Fibroblast of skin of right biceps (primary cell): ENCODE measurements around the gene KCNH1.
A peak's percentile ranks its signal among the peaks of the same experiment; 100 is the strongest.

ENCODE experiments used
- DNase-seq: peaks from one replicate; pipeline ENCODE4 v3.0.0-alpha.2; 2013

Gene KCNH1, protein sequence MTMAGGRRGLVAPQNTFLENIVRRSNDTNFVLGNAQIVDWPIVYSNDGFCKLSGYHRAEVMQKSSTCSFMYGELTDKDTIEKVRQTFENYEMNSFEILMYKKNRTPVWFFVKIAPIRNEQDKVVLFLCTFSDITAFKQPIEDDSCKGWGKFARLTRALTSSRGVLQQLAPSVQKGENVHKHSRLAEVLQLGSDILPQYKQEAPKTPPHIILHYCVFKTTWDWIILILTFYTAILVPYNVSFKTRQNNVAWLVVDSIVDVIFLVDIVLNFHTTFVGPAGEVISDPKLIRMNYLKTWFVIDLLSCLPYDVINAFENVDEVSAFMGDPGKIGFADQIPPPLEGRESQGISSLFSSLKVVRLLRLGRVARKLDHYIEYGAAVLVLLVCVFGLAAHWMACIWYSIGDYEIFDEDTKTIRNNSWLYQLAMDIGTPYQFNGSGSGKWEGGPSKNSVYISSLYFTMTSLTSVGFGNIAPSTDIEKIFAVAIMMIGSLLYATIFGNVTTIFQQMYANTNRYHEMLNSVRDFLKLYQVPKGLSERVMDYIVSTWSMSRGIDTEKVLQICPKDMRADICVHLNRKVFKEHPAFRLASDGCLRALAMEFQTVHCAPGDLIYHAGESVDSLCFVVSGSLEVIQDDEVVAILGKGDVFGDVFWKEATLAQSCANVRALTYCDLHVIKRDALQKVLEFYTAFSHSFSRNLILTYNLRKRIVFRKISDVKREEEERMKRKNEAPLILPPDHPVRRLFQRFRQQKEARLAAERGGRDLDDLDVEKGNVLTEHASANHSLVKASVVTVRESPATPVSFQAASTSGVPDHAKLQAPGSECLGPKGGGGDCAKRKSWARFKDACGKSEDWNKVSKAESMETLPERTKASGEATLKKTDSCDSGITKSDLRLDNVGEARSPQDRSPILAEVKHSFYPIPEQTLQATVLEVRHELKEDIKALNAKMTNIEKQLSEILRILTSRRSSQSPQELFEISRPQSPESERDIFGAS

DNA sequence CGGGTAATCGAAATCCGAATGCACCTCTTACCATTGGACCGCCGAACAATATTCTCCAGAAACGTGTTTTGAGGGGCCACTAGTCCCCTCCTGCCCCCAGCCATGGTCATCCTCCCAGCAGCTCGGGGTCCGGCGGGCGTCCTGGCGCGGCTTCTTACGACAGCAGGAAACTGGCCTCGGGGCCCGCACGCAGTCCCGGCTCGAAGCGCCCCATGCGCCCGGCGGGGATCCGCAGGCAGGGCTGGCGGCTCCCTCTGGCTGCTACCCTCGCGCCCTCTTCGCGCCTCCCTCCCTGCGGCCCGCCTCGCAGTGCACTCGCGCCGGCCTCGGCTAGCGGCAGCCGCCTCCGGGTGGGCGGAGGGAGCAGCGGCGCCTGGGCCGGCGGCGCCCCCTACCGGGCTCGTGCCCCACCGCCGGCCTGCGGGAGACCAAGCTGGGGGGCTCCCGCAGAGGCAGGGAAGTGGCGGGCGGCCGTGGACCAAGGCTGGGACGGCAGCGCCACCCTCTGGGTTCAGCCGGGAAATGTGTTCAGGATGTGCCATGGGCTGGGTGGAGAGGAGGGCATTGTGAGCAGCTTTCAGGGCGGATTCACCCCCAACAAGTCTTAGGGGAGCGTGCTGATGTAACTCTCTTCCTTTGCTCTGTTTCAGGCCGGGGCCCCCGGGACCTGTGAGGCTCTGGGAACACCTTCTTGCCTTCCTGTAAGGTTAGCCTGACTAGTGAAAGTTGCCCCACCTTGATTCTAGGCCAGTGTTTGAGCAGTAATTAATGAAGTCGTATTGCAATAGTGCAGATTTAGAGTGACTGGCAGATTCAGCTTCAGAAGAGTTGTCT is at the start of gene KCNH1:
TSS of gene KCNH1 (minus strand) at position 313 of the 834 bp plus-strand sequence. CDS start at position 110, 203 bp downstream.
- peak; percentile 85 for DNase-seq

- no peak for DNase-seq
Observed at GRCh38 chr1:211182746-211183145, 48.8 kb upstream of the KCNH1 start.

DNA sequence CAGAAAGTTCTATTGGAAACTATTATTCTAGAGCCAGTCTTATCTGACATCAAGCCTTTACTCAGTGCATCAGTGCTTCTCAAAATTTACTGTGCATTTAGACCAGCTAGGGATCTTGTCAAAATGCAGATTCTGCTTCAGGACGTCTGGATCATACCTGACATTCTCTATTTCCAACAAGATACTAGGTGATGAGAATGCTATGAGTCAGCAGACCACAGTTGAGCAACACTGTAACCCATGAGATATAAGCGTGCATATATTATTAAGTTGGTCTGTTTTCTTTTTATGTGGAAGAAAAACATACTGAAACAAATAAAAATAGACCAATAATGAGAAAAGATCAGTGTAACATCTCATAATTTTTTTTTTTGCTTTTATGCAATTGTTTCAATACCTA is 40.4 kb upstream of the KCNH1 start:
- DNase-seq = no peak

DNA sequence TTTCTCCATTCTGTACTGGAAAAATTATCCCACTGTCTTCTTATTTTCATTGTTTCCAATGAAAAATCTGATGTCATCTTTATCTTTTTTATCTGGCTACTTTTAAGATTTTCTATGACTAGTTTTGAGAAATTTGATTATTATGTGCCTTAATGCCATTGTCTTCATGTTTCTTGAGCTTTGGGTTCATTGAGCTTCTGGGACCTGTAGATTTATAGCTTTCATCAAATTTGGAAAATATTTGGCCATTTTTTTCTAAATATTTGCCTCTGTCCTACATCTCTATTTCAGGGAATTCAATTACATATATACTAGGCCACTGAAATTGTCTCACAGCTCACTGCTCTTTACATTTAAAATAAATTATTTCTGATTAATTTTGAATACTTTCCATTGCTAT is 38.7 kb upstream of the KCNH1 start:
- DNase-seq = no peak

DNA sequence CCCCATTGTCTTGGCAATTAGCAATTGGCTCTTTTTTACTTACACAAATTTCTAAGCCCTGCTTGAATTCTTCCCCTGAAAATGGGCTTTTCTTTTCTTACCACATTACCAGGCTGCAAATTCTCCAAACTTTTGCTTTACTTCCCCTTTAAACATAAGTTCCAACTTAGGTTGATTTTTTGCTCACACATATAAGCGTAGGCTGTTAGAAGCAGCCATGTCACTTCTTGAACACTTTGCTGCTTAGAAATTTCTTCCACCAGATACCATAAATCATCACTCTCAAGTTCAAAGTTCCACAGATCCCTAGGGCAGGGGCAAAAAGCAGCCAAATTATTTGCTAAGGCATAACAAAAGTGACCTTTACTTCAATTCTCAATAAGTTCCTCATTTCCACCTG is 35.4 kb upstream of the KCNH1 start:
- no peak for DNase-seq

- DNase-seq = no peak
Observed at GRCh38 chr1:211158866-211159265, 24.9 kb upstream of the KCNH1 start.

DNA sequence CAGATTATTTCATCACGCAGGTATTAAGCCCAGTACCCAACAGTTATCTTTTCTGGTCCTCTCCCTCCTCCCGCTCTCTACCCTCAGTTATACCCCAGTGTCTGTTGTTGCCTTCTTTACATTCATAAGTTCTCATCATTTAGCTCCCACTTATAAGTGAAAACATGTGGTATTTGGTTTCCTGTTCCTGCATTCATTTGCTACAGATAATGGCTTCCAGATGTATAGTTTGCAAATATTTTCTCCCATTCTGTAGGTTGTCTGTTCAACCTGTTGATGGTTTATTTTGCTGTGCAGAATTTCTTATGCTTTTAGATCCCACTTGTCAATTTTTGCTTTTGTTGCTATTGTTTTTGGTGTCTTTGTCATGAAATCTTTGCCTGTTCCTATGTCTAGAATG is 21.1 kb upstream of the KCNH1 start:
- DNase-seq = peak; percentile 45

DNA sequence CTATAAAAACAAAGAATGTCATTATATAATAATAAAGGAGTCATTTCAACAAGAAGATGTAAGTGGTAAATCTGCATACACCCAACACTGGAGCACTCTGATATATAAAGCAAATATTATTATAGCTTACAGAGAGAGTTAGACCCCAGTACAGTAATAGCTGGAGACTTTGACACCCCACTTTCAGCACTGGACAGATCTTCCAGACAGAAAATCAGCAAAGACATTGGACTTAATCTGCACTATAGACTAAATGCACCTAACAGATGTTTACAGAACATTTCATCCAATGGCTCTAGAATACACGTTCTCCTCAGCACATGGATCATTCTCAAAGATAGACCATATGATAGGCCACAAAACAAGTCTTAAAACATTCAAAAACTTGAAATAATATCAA is 20.0 kb upstream of the KCNH1 start:
- DNase-seq = no peak

GRCh38 chr1:211148366-211148765 is 14.4 kb upstream of the KCNH1 start:
- DNase-seq = no peak

DNA sequence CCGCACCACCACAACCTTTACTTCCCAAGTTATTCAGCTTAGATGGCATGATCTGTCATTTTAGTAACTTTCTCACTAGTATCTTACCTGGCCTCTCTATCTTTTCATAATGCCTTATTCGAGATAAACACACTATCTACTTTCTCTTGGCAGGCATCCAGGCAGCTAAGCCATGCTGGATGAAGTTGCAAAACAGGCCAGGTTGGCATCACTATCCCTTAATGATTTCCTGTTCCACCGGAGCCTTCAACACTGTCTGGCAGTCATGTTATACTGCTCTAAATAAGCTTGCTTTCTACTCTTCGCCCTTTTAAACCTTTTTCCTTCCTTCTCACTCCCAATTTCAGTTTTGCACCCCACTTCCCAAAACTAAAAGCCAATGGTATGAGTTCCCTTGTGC is 12.0 kb upstream of the KCNH1 start:
- DNase-seq = no peak

DNA sequence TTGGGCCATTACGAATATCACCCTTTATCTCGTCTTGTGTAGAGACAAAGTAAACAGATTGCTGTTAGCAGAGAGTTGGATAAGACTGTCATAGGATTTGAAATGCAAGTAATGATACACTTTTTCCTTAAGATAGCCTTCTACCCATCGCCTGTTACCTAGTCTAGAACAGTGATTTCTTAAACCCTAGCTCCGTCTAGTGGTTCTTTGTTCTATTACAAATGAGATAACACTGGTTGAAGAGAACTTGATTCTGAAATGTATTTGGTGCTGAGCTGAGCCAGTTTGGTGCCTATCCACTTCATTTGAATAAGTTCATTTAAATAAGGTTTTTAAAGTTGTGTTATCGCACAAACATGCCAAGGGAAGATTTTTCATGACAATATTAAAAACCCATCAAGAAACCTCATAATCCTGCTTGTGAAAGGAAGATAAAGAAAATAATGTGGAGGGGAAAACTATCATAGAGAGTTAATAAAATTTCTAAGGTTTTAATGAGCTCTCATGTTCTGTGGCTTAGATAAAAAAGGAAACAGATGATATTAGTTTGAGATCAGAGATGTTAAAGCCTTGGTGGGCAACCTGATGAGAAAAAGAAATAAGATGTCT is 1.5 kb upstream of the KCNH1 start:
- DNase-seq = peak; percentile 62

- DNase-seq = peak; percentile 6
Observed at GRCh38 chr1:211133393-211133835, 534 bp downstream of the KCNH1 start.

DNA sequence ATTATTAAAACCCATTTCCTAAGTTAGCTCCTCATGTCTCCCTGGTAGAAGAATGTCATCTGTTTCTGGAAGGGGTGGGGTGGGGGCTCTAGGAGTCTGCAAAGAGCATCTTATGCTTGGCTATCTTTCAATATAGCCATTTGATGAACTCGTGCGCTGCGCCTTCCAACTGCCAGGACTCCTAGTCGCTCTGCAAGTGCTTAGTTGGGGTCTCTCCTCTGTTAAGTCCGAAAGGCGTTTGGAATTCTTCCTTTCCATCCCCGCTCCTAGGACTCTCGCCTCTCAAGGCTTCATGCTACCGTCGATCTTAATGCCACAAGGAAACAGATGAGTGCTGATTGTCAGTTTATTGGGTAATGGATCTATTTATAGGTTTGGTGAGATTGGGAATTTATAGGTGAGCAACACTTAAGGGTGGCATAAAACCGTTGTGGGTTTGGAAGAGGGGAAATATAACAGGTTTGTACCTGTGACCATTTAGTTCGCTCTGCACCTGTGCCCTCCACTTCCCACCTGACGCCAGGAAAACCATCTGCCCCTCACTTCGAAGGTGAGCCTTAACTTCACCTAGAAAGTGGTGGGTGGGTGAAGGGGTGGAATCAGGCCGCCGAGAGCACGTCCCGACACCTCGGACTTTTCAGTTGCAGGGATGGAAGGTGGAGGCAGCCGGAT is 1.1 kb downstream of the KCNH1 start:
- DNase-seq = no peak

GRCh38 chr1:211129776-211130175 is 4.2 kb downstream of the KCNH1 start:
- no peak for DNase-seq

DNA sequence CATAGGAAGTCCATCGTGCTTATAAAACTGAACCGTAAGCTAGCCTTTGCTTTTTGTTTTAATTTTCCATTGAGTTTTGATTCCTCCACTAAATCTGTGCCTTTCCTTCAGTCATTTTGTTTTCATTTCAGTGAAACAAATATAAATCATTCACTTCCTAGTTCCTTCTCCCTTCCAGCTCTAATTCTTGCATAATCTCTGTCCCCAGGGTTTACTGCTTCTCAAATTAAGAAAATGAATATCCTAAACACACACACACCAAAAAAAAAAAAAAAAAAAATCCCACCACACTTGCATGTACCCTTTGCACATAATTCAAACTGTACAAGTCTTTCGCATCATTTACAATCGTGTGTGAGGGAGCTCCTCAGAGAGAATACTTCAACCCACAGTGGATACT is 6.8 kb downstream of the KCNH1 start:
- no peak for DNase-seq

DNA sequence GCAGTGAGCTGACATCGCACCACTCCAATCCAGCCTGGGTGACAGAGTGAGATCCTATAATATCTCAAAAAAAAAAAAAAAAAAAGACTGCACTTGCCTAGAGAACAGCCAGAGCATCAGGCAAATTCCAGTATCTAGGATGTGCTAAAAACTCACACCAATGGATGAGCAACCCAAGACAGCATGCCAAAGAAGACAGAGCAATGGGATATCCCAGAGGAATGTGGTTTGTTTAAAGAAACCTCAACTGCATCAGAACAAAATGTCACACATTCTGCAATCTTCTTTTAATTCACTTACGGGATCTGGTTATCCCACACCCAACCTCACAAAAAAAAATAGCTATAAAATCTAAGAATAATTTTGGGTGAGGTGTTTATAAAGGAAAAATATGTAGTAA is 7.3 kb downstream of the KCNH1 start:
- DNase-seq = peak; percentile 49

GRCh38 chr1:211118407-211119102 is 15.4 kb downstream of the KCNH1 start:
- DNase-seq = peak; percentile 27

GRCh38 chr1:211114446-211114845 is 19.5 kb downstream of the KCNH1 start:
- DNase-seq = no peak

DNA sequence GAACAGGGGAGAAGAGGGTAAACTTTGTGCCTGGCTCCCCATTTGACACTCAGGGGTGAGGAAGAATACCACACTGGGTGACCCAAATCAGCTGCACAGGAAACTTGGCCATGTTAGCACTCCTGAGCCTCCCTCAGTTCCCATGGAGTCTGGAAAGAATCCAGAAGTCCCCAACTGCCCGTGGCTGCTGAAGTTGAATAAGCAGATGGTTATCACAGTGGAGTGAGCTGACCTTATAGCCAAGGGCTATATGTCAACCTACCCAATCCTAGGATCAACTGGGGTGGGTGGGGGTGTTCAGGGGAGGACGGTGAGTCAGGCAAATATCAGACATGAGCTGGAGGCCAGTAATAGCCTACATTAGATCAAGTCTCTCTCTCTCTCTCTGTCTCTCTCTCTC is 20.4 kb downstream of the KCNH1 start:
- DNase-seq = no peak

DNA sequence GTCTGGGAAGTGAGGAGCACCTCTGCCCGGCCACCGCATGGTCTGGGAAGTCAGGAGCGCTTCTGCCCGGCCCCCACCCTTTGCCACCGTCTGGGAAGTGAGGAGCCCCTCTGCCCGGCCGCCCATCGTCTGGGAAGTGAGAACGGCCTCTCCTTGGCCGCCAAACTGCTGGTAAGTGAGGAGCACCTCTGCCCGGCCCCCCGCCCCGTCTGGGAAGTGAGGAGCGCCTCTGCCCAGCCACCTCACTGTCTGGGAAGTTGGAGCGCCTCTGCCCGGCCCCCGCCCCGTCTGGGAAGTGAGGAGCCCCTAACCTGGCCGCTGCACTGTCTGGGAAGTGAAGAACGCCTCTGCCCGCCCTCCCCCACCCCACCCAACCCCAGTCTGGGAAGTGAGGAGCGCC is 22.6 kb downstream of the KCNH1 start:
- no peak for DNase-seq

DNA sequence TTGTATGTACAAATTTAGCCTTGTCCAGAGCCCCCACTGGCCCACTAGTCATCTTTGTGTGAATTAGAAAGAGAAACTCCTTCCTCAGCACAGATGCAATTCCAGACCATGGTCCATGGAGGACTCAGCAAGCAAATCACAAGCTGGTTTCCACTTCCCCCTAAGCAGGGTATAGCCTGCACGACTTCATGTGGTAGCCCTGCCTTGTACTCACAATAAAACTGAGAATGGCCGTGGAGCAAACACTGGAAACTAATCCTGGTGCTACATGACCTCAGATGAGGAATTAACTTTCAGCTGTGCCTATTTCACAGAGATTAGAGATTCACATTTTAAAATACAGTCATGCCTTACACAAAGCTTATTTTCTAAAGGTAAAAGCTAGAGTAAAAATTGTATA is 32.5 kb downstream of the KCNH1 start:
- DNase-seq = no peak
